H9 (cell line): ENCODE results near the gene TMEM267. TPM values are rescaled to one million over a fixed set of nuclear protein-coding genes. Genes with fewer than 3 reads are reported as not detected.
A peak's percentile ranks its signal among the peaks of the same experiment; 100 is the strongest.

Source experiments
- DNase-seq: peaks from one replicate; pipeline ENCODE4 v3.0.0-alpha.2; 2017
- H2AFZ ChIP-seq: one replicate; pipeline ENCODE4 v1.6.1; 2013; ENCODE audit warnings: mild to moderate bottlenecking, low read length, control low read depth, moderate library complexity
- H2AK5ac ChIP-seq: 2 replicates; pipeline ENCODE4 v1.6.1; 2013; ENCODE audit warnings: low read length, control low read depth, mixed read lengths; ENCODE audit not compliant: insufficient read length
- H2BK120ac ChIP-seq: one replicate; pipeline ENCODE4 v1.6.1; 2013; ENCODE audit warnings: low read depth, mild to moderate bottlenecking, low read length, control low read depth, inconsistent platforms; ENCODE audit not compliant: poor library complexity, severe bottlenecking
- H2BK12ac ChIP-seq: 2 replicates; pipeline ENCODE4 v1.6.1; 2013; ENCODE audit warnings: low read length, control low read depth, mixed read lengths, low read depth; ENCODE audit not compliant: insufficient read length
- H2BK15ac ChIP-seq: 2 replicates; pipeline ENCODE4 v1.6.1; 2013; ENCODE audit warnings: low read depth, low read length, control low read depth
- H2BK20ac ChIP-seq: one replicate; pipeline ENCODE4 v1.6.1; 2013; ENCODE audit warnings: low read depth, mild to moderate bottlenecking, low read length, control low read depth, inconsistent platforms; ENCODE audit not compliant: poor library complexity, severe bottlenecking
- H2BK5ac ChIP-seq: 2 replicates; pipeline ENCODE4 v1.6.1; 2013; ENCODE audit warnings: low read length, control low read depth, mixed read lengths; ENCODE audit not compliant: insufficient read length
- H3K14ac ChIP-seq: 2 replicates; pipeline ENCODE4 v1.6.1; 2013; ENCODE audit warnings: low read length, control low read depth; ENCODE audit not compliant: insufficient read depth
- H3K18ac ChIP-seq: 2 replicates; pipeline ENCODE4 v1.6.1; 2013; ENCODE audit warnings: low read depth, mild to moderate bottlenecking, mixed read lengths, low read length, control low read depth; ENCODE audit not compliant: insufficient read length
- H3K23ac ChIP-seq: 2 replicates; pipeline ENCODE4 v1.6.1; 2013; ENCODE audit warnings: low read length, control low read depth, mixed read lengths, low read depth; ENCODE audit not compliant: insufficient read length
- H3K23me2 ChIP-seq: 2 replicates; pipeline ENCODE4 v1.6.1; 2013; ENCODE audit warnings: low read depth, mild to moderate bottlenecking, mixed read lengths, low read length, control low read depth; ENCODE audit not compliant: insufficient read length, poor library complexity, severe bottlenecking
- H3K27ac ChIP-seq: 2 replicates; pipeline ENCODE4 v1.5.1; 2013; ENCODE audit warnings: low read length, control low read depth, mixed read lengths, low read depth; ENCODE audit not compliant: insufficient read length
- H3K27me3 ChIP-seq: 2 replicates; pipeline ENCODE4 v1.6.1; 2013; ENCODE audit warnings: low read length, control low read depth, inconsistent platforms; ENCODE audit not compliant: insufficient read depth
- H3K4ac ChIP-seq: 2 replicates; pipeline ENCODE4 v1.6.1; 2013; ENCODE audit warnings: low read depth, mild to moderate bottlenecking, control low read depth, inconsistent platforms, low read length, moderate library complexity
- H3K4me1 ChIP-seq: 2 replicates; pipeline ENCODE4 v1.6.1; 2013; ENCODE audit warnings: low read length, control low read depth, inconsistent platforms; ENCODE audit not compliant: insufficient read depth
- H3K4me2 ChIP-seq: 2 replicates; pipeline ENCODE4 v1.6.1; 2013; ENCODE audit warnings: low read length, control low read depth, mixed read lengths; ENCODE audit not compliant: insufficient read length, insufficient read depth
- H3K56ac ChIP-seq: 2 replicates; pipeline ENCODE4 v1.6.1; 2013; ENCODE audit warnings: low read depth, mild to moderate bottlenecking, mixed read lengths, low read length, control low read depth; ENCODE audit not compliant: insufficient read length
- H3K79me1 ChIP-seq: 2 replicates; pipeline ENCODE4 v1.6.1; 2013; ENCODE audit warnings: low read depth, mild to moderate bottlenecking, moderate library complexity, low read length, control low read depth, inconsistent platforms; ENCODE audit not compliant: insufficient read depth, poor library complexity, severe bottlenecking
- H3K79me2 ChIP-seq: 2 replicates; pipeline ENCODE4 v1.6.1; 2013; ENCODE audit warnings: low read length, control low read depth, inconsistent platforms; ENCODE audit not compliant: insufficient read depth
- H3K9ac ChIP-seq: 2 replicates; pipeline ENCODE4 v1.6.1; 2013; ENCODE audit warnings: low read length, control low read depth, mixed read lengths; ENCODE audit not compliant: insufficient read length; ENCODE audit errors: extremely low read depth
- H3K9me3 ChIP-seq: one replicate; pipeline ENCODE4 v1.6.1; 2013; ENCODE audit warnings: low read depth, low read length, inconsistent platforms; ENCODE audit not compliant: control insufficient read depth
- H3T11ph ChIP-seq: one replicate; pipeline ENCODE4 v1.6.1; 2013; ENCODE audit warnings: mild to moderate bottlenecking, low read length, control low read depth, inconsistent platforms
- H4K20me1 ChIP-seq: one replicate; pipeline ENCODE4 v1.6.1; 2013; ENCODE audit not compliant: control insufficient read depth, insufficient read length, insufficient read depth
- H4K5ac ChIP-seq: 2 replicates; pipeline ENCODE4 v1.6.1; 2013; ENCODE audit warnings: low read depth, mild to moderate bottlenecking, mixed read lengths, low read length, control low read depth; ENCODE audit not compliant: insufficient read length
- H4K8ac ChIP-seq: replicated peaks from 2 replicates; pipeline ENCODE4 v1.6.1; 2013; ENCODE audit warnings: low read length, control low read depth, mixed read lengths, low read depth; ENCODE audit not compliant: insufficient read length
- H4K91ac ChIP-seq: 2 replicates; pipeline ENCODE4 v1.6.1; 2013; ENCODE audit warnings: low read depth, mild to moderate bottlenecking, moderate library complexity, mixed read lengths, low read length, control low read depth; ENCODE audit not compliant: insufficient read length
- H3K27ac Mint-ChIP-seq, 3 experiments: 2 replicates in 2 of 3; 3 replicates in 1 of 3; pipeline ENCODE4 v1.8.0; 2020 to 2021; ENCODE audit warnings: mixed read lengths in 3 of 3, mild to moderate bottlenecking in 1 of 3, moderate library complexity in 1 of 3
- H3K27me3 Mint-ChIP-seq: 2 replicates; pipeline ENCODE4 v1.8.0; 2021; ENCODE audit warnings: low read depth, mild to moderate bottlenecking, moderate library complexity, mixed read lengths
- H3K36me3 Mint-ChIP-seq, 3 experiments: 2 replicates in 2 of 3; 3 replicates in 1 of 3; pipeline ENCODE4 v1.8.0; 2020 to 2021; ENCODE audit warnings: low read depth in 3 of 3, mixed read lengths in 3 of 3; ENCODE audit not compliant: insufficient read depth in 1 of 3
- H3K4me1 Mint-ChIP-seq, 2 experiments: 2 replicates each; pipeline ENCODE4 v1.8.0; 2020; ENCODE audit warnings: mixed read lengths in 2 of 2
- H3K4me3 Mint-ChIP-seq, 2 experiments: 2 replicates in 1 of 2; 3 replicates in 1 of 2; pipeline ENCODE4 v1.8.0; 2020 to 2021; ENCODE audit warnings: mild to moderate bottlenecking in 2 of 2, mixed read lengths in 2 of 2, moderate library complexity in 1 of 2
- H3K9me3 Mint-ChIP-seq, 2 experiments: 2 replicates in 1 of 2; 3 replicates in 1 of 2; pipeline ENCODE4 v1.8.0; 2020; ENCODE audit warnings: mild to moderate bottlenecking in 2 of 2, mixed read lengths in 2 of 2, moderate library complexity in 1 of 2
- CTCF ChIP-seq: fragments of 200-600 bp; sonication (generic); conservative IDR thresholded peaks from 3 replicates; pipeline ENCODE4 v1.8.0; 2021; ENCODE audit warnings: antibody characterized with exemption, mild to moderate bottlenecking
- WGBS: extraction: QIAGEN DNeasy Blood & Tissue Kit; methylation state at CpG from one replicate; pipeline ENCODE4 v1.1.7; 2013; ENCODE audit warnings: missing lambda C conversion rate, low lambda C conversion rate, mixed read lengths; ENCODE audit not compliant: insufficient read length; ENCODE audit errors: extremely low coverage; 5-methylcytosine and 5-hydroxymethylcytosine counted together
- total RNA-seq: library from RNA; stranded (reverse); gene quantifications from 2 replicates; pipeline ENCODE4 v1.2.1, GENCODE V29; 2021

TMEM267 gene
- total RNA-seq, 1 experiment from 2014 or later: 5.1 TPM

- peak; percentile 38 for DNase-seq
- no peak overlapping the region for H3T11ph ChIP-seq
- no peak overlapping the region for H2BK15ac ChIP-seq
- Mint-ChIP-seq H3K4me3 (no peak overlapping the region), H3K4me1 (peaks cover 5 to 6% of the 10 kb centered on the region in 2 experiments; a peak in 3 of 4 replicates), H3K27ac (peak overlapping the region in 1 of 3 experiments; percentile 20; a peak in 1 of 7 replicates), H3K27me3 (0 out of 2 replicates have a peak, but pooled peaks cover 3% of the 10 kb centered on the region), H3K9me3 (no peaks in the 10 kb centered on the region), H3K36me3 (no peaks in the 10 kb centered on the region)
- H4K91ac ChIP-seq: no peak overlapping the region
- H2BK5ac ChIP-seq: no peak overlapping the region
- no peaks in the 10 kb centered on the region for H3K79me1 ChIP-seq
- no peak for TF ChIP-seq CTCF
- no peaks in the 10 kb centered on the region for H3K23me2 ChIP-seq
- H3K27ac ChIP-seq: no peak overlapping the region
- no CpG with 5 or more reads among the region's 4 CpGs for WGBS
- H2BK12ac ChIP-seq: no peak overlapping the region
- H3K14ac ChIP-seq: no peak overlapping the region
- H4K5ac ChIP-seq: no peak overlapping the region
- no peak overlapping the region for H4K8ac ChIP-seq
- H4K20me1 ChIP-seq: no peaks in the 10 kb centered on the region
- H3K4me1 ChIP-seq: no peaks in the 10 kb centered on the region; the same call in 1 of the 2 replicates
- H2BK120ac ChIP-seq: no peak overlapping the region
- H3K4ac ChIP-seq: no peak overlapping the region
- no peak overlapping the region for H3K4me2 ChIP-seq
- no peak overlapping the region for H2AK5ac ChIP-seq
- no peak overlapping the region for H3K23ac ChIP-seq
- H3K9ac ChIP-seq: no peak overlapping the region
- H2BK20ac ChIP-seq: no peak overlapping the region
- peak overlapping the region; percentile 74 for H3K56ac ChIP-seq
- H2AFZ ChIP-seq: no peak overlapping the region
- H3K27me3 ChIP-seq: no peaks in the 10 kb centered on the region
- H3K9me3 ChIP-seq: no peaks in the 10 kb centered on the region
- no peak overlapping the region for H3K18ac ChIP-seq
- no peaks in the 10 kb centered on the region for H3K79me2 ChIP-seq
Measured at GRCh38 chr5:43420241-43420640, 63.4 kb downstream of the TMEM267 start.
